ENCODE data around the gene GALNT15. TPM values are rescaled to one million over a fixed set of nuclear protein-coding genes. Genes with fewer than 3 reads are reported as not detected.

The GALNT15 gene
- polyA plus RNA-seq, 1 of the 3 experiments (the other 2 are of a cell fraction) = 4.7 TPM

GRCh38 chr3:16181361-16181760 is 6.9 kb downstream of the GALNT15 start:
- H3K9ac ChIP-seq = no peak overlapping the region

GRCh38 chr3:16182183-16182582 is 7.7 kb downstream of the GALNT15 start:
- H4K20me1 ChIP-seq (ENCODE audit: insufficient read depth) = no peaks in the 10 kb centered on the region
- no peaks in the 10 kb centered on the region for H3K9me2 ChIP-seq
- H3F3A ChIP-seq (replicated peaks; ENCODE audit: insufficient read depth) = peaks cover 10% of the 10 kb centered on the region
- H3K4me1 ChIP-seq (ENCODE audit: control insufficient read depth in 1 of 2, insufficient read depth in 2 of 2, low read depth in 1 of 2, low read length in 1 of 2) = peaks cover 0 to 24% of the 10 kb centered on the region in 2 experiments; a peak in 3 of 4 replicates
- WGBS (ENCODE audit: low lambda C conversion rate) = 60% methylated on average over 2 of the region's 2 CpGs
- H3K9me3 ChIP-seq = no peaks in the 10 kb centered on the region
- H3K79me2 ChIP-seq (ENCODE audit: insufficient read depth) = peaks cover 11% of the 10 kb centered on the region
- no peak overlapping the region for H3K9ac ChIP-seq
- ChIA-PET POLR2A (no interaction called here), CTCF (interaction anchor here (1.0 to 4.3 kb wide), 5 partner anchors 8 to 551 kb away, joined by 3 to 160 read pairs (median 4); no protein-coding TSS in a partner anchor)
- peak; percentile 26; the same call in 1 of the 2 replicates for TF ChIP-seq REST (IDR thresholded peaks at IDR 0.05; ENCODE audit: low read depth, low read length)
- TF ChIP-seq FOSL2 (IDR thresholded peaks at IDR 0.05; ENCODE audit: borderline replicate concordance, low read depth) = peak; percentile 55
- TF ChIP-seq FOXM1 (IDR thresholded peaks at IDR 0.05; ENCODE audit: low read depth) = no peak
- no peak for TF ChIP-seq RAD21 (IDR thresholded peaks at IDR 0.05; ENCODE audit: low read length)
- peak; percentile 34 for TF ChIP-seq TCF12 (IDR thresholded peaks at IDR 0.05)
- TF ChIP-seq PBX3 (IDR thresholded peaks at IDR 0.05) = peak; percentile 49; the same call in 1 of the 2 replicates
- no peak overlapping the region for H3K4me2 ChIP-seq
- no peaks in the 10 kb centered on the region for H3K36me3 ChIP-seq (replicated peaks in 1 of 2; ENCODE audit: control insufficient read depth in 1 of 2, insufficient read depth in 2 of 2, low read length in 1 of 2)
- peak overlapping the region in 1 of 2 experiments; percentile 73; a peak in 2 of 4 replicates for H3K27ac ChIP-seq (ENCODE audit: low read depth in 2 of 2, low read length in 1 of 2)
- no peak overlapping the region for H2AFZ ChIP-seq (ENCODE audit: low read depth)
- no peak overlapping the region for H3K4me3 ChIP-seq (ENCODE audit: low read depth in 2 of 2, low read length in 1 of 2)
- no peak for DNase-seq
- H3K27me3 ChIP-seq (ENCODE audit: insufficient read depth) = no peaks in the 10 kb centered on the region

More at GRCh38 chr3:16181361-16181760, 6.9 kb downstream of the GALNT15 start:
- H4K20me1 ChIP-seq (ENCODE audit: insufficient read depth) = no peaks in the 10 kb centered on the region
- H3K79me2 ChIP-seq (ENCODE audit: insufficient read depth) = peaks cover 17% of the 10 kb centered on the region
- H3K4me3 ChIP-seq (ENCODE audit: low read depth in 2 of 2, low read length in 1 of 2) = no peak overlapping the region
- TF ChIP-seq MAX (IDR thresholded peaks at IDR 0.05; ENCODE audit: low read depth) (no peak), FOSL2 (IDR thresholded peaks at IDR 0.05; ENCODE audit: borderline replicate concordance, low read depth) (no peak), MEF2A (IDR thresholded peaks at IDR 0.05; ENCODE audit: borderline replicate concordance, low read depth) (no peak), USF2 (IDR thresholded peaks at IDR 0.05; ENCODE audit: borderline replicate concordance, low read depth, low read length) (no peak), NFIC (IDR thresholded peaks at IDR 0.05; ENCODE audit: borderline replicate concordance) (no peak), NRF1 (IDR thresholded peaks at IDR 0.05; ENCODE audit: low read depth, low read length) (no peak), SIN3A (IDR thresholded peaks at IDR 0.05; ENCODE audit: borderline replicate concordance, low read depth, low read length) (no peak), GABPA (IDR thresholded peaks at IDR 0.05; ENCODE audit: low read depth) (no peak), ELF1 (IDR thresholded peaks at IDR 0.05) (no peak)
- H3K4me2 ChIP-seq = no peak overlapping the region
- peaks cover 0 to 21% of the 10 kb centered on the region in 2 experiments; a peak in 3 of 4 replicates for H3K4me1 ChIP-seq (ENCODE audit: control insufficient read depth in 1 of 2, insufficient read depth in 2 of 2, low read depth in 1 of 2, low read length in 1 of 2)
- peak overlapping the region in 1 of 2 experiments; percentile 71; a peak in 2 of 4 replicates for H3K27ac ChIP-seq (ENCODE audit: low read depth in 2 of 2, low read length in 1 of 2)
- H3K9me2 ChIP-seq = no peaks in the 10 kb centered on the region
- CTCF ChIA-PET = interaction anchor here (1.4 to 4.3 kb wide), 3 partner anchors 134 to 551 kb away, joined by 4 to 160 read pairs (median 4); no protein-coding TSS in a partner anchor
- H3K9me3 ChIP-seq = no peaks in the 10 kb centered on the region
- H3F3A ChIP-seq (replicated peaks; ENCODE audit: insufficient read depth) = peaks cover 10% of the 10 kb centered on the region
- 85% methylated on average over 6 of the region's 6 CpGs for WGBS (ENCODE audit: low lambda C conversion rate)
- no peak for DNase-seq
- no peaks in the 10 kb centered on the region for H3K27me3 ChIP-seq (ENCODE audit: insufficient read depth)
- no peaks in the 10 kb centered on the region for H3K36me3 ChIP-seq (replicated peaks in 1 of 2; ENCODE audit: control insufficient read depth in 1 of 2, insufficient read depth in 2 of 2, low read length in 1 of 2)
- POLR2A ChIA-PET = no interaction called here
- H2AFZ ChIP-seq (ENCODE audit: low read depth) = no peak overlapping the region
